NCI-H146 treated with DMSO at 0.1 percent for 48 hours (cell line): ENCODE data around the gene ZNF341.
A peak's percentile ranks its signal among the peaks of the same experiment; 100 is the strongest.

Experiments
- DNase-seq: peaks from one replicate; lab custom pipeline; 2025; ENCODE audit not compliant: unreplicated experiment; lab: John Stamatoyannopoulos, UW

ZNF341 gene

GRCh38 chr20:33701629-33702450 is 30.0 kb upstream of the ZNF341 start:
- DNase-seq = no peak

GRCh38 chr20:33702861-33703260 is 28.9 kb upstream of the ZNF341 start:
- no peak for DNase-seq

DNA sequence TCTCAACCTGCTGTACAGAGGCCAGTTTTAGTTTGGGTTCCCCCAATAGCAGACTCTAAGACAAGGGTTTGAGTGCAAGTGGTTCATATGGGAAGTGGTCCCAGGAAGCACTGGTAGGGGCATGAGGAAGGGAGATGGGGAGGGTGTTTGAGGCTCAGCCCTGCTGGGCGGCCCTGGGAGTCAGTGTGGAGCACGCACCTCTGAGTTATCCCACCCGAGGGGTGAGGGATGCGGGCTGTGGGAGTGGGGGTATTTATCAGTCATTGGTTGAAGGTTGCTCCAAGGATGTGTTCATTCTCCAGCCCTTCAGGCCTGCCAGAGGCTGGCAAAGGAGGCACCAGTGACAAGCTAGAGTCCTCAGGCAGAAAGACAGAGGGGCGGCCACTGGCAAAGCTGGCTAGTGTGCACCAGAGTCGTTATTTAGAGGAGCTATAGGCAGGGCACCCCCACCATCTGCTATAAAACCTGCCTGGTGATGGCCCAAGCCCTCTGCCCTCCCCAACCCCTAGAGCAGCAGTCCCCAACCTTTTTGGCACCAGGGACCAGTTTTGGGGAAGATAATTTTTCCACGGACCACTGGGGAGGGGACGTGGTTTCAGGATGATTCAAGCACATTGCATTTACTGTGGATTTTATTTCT is 28.2 kb upstream of the ZNF341 start:
- DNase-seq = no peak

GRCh38 chr20:33704197-33704924 is 27.4 kb upstream of the ZNF341 start:
- DNase-seq = no peak

GRCh38 chr20:33707668-33708067 is 24.1 kb upstream of the ZNF341 start:
- DNase-seq = no peak

DNA sequence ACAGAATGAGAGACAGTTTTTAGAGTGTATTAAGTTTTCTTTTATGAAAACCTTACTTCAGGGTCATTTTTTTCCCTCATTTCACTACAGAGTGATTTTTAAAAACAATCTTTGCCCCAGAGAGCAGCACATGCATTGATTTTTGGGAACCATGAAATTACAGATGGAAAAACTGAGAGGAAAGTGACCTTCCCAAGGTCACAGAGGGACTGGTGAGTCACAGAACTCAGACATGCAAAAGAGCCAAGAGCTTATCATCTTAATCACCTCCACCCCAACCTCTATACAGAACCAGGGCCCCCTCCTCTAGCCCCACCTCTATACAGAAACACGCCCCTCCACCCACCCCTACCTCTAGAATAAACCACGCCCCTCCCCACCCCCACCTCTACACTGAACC is 22.4 kb upstream of the ZNF341 start:
- DNase-seq = no peak

DNA sequence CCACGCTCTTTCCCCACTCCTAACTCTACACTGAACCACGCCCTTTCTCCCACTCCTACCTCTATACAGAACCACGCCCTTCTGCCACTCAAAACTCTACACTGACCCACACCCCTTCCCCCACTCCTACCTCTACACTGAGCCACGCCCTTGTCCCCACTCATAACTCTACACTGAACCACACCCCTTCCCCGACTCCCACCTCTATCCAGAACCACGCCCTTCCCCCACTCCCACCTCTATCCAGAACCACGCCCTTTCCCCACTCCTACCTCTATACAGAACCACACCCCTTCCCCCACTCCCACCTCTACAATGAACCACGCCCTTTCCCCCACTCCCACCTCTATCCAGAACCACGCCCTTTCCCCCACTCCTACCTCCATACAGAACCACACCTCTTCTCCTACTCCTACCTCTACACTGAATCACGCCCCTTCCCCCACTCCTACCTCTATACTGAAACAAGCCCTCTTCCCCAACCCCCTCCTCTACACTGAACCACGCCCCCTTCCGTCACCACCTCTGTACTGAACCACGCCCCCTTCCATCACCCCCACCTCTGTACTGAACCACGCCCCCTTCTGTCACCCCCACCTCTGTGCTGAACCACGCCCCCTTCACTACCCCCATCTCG is 21.8 kb upstream of the ZNF341 start:
- no peak for DNase-seq

GRCh38 chr20:33710681-33711445 is 20.9 kb upstream of the ZNF341 start:
- no peak for DNase-seq

DNA sequence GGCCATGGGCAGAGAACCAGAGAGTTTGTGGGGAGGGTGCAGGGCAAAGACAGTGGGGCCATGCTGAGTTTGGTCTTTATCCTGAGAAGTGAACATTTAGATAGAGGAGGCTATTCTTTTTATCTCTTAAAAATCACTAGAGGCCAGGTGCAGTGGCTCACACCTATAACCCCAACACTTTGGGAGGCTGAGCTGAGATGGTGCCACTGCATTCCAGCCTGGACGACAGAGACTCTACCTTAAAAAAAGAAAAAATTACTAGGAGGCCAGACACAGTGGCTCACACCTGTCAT is 20.4 kb upstream of the ZNF341 start:
- DNase-seq = no peak

DNA sequence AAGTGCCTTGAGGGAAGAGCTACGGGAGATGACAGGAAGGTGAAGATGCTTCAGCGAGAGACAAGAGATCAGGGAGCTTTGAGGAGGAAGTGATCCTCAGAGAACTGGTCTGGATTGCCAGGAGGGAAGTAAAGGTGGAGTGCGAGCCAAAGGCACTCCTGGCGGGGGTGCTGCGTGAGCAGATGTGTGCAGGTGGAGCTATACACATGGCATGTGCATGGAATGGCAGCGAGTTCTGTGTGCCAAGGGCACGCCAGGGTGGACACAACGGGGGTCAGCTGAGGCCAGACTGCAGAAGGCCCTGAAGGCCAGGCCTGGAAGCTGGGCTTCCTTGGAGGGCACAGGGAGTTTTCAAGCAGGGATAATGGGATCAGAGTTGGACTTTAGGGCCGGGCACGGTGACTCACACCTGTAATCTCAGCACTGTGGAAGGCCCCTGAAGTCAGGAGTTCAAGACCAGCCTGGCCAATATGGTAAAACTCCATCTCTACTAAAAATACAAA is 17.9 kb upstream of the ZNF341 start:
- DNase-seq = no peak

GRCh38 chr20:33716498-33716897 is 15.3 kb upstream of the ZNF341 start:
- DNase-seq = no peak

DNA sequence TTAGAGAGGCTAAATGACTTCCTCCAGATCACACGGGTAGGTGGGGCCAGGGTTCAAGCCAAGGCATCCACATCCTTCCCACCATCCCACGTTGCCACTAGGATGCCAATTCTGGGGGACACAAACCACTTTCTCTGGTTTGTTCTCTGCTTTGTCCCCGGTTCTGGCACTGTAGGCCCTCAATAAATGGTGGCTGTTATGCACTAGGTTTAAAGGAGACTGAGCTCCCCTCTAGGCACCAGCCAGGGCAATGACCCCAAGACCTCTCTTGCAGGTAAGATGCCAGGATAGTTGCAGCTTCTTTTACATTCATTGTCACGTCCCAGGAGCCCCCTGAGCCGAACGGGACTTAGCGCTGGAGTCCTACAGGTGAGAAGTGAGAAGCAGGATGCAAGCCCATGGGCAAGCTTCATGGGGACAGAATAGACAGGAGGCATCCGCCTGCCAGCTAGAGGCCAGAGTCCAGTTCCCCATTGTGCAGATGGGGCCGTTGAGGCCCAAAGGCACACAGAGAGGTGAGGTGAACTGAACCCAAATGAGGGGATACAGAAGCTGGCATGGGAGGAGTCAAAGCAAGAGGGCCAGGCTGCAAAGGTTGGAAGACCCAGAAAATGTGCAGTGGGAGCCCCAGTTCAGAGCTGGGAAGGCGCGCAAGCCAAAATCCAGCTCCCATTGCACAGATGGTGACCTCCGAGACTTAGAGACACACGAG is 12.4 kb upstream of the ZNF341 start:
- no peak for DNase-seq

- peak; percentile 99 for DNase-seq
These were observed 11.6 kb upstream of the ZNF341 start, which contains the start of gene PXMP4 for GRCh38 chr20:33719989-33720709. PXMP4 (minus strand) TSS chr20:33720310; CDS start chr20:33720207, 103 bp downstream.

- no peak for DNase-seq
These were observed 10.2 kb upstream of the ZNF341 start for GRCh38 chr20:33721391-33722140.

GRCh38 chr20:33724439-33725094 is 7.2 kb upstream of the ZNF341 start:
- no peak for DNase-seq

GRCh38 chr20:33725607-33726264 is 6.1 kb upstream of the ZNF341 start:
- DNase-seq = no peak

GRCh38 chr20:33727115-33727479 is 4.7 kb upstream of the ZNF341 start:
- DNase-seq = no peak

DNA sequence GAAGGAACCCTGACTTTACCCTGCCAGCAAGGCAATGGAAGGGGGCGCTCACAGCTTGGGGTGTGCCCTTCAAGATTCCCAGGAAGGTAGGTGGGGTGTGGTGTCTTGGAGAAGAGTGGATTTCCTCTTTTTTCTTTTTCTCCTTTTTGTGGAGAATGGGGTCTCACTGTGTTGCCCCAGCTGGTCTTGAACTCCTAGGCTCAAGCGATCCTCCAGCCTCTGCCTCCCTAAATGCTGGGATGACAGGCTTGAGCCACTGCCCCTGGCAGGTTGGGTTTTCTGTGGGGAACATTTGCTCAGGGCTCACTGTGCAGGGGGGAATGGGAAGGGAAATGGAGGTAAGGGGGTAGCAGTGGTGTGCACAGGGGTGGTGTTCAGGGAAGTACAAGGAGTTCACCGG is 4.0 kb upstream of the ZNF341 start:
- no peak for DNase-seq
